GM19025 (cell line): Measurements from ENCODE around the gene NHSL1.
"Not testable (repeated sequence)": the region's sequence is repeated elsewhere in the genome, so short reads cannot be mapped to it uniquely, and the experiment has no call there.

Experiments
- ATAC-seq: cut with Tn5 transposase; IDR thresholded peaks from one replicate; pipeline ENCODE4 v1.9.1; 2021; ENCODE audit warnings: mild to moderate bottlenecking, low read depth, moderate library complexity; ENCODE audit not compliant: unreplicated experiment

Gene NHSL1

GRCh38 chr6:138430361-138431145 lies 68.7 kb downstream of the NHSL1 start:
- no peak for ATAC-seq

GRCh38 chr6:138429761-138430160 lies 69.5 kb downstream of the NHSL1 start:
- ATAC-seq: no peak

GRCh38 chr6:138428944-138429598 lies 70.2 kb downstream of the NHSL1 start:
- no peak for ATAC-seq

GRCh38 chr6:138427701-138428100 lies 71.6 kb downstream of the NHSL1 start:
- no peak for ATAC-seq

- no peak for ATAC-seq
Observed at GRCh38 chr6:138426500-138427123, 72.7 kb downstream of the NHSL1 start.

GRCh38 chr6:138425256-138425655 lies 74.0 kb downstream of the NHSL1 start:
- not testable (repeated sequence) for ATAC-seq

GRCh38 chr6:138424004-138424904 lies 75.0 kb downstream of the NHSL1 start:
- ATAC-seq: no peak

GRCh38 chr6:138422861-138423260 lies 76.4 kb downstream of the NHSL1 start:
- no peak for ATAC-seq

- no peak for ATAC-seq
Observed at GRCh38 chr6:138421608-138422007, 77.7 kb downstream of the NHSL1 start.

- ATAC-seq: no peak
Observed at GRCh38 chr6:138421089-138421488, 78.2 kb downstream of the NHSL1 start.

GRCh38 chr6:138420356-138420755 lies 78.9 kb downstream of the NHSL1 start:
- ATAC-seq: no peak

- ATAC-seq: no peak
Observed at GRCh38 chr6:138419766-138420165, 79.5 kb downstream of the NHSL1 start.

- no peak for ATAC-seq
Observed at GRCh38 chr6:138418118-138418742, 81.1 kb downstream of the NHSL1 start.

- no peak for ATAC-seq
Observed at GRCh38 chr6:138417493-138418117, 81.7 kb downstream of the NHSL1 start.

GRCh38 chr6:138416206-138416605 lies 83.1 kb downstream of the NHSL1 start:
- no peak for ATAC-seq

GRCh38 chr6:138415125-138415524 lies 84.2 kb downstream of the NHSL1 start:
- ATAC-seq: no peak

- ATAC-seq: no peak
Observed at GRCh38 chr6:138410972-138411880, 88.1 kb downstream of the NHSL1 start.

GRCh38 chr6:138410048-138410735 lies 89.1 kb downstream of the NHSL1 start:
- no peak for ATAC-seq
